ENCODE measurements around the gene WNT16.
"Not testable (repeated sequence)": the region's sequence is repeated elsewhere in the genome, so short reads cannot be mapped to it uniquely, and the experiment has no call there.

The WNT16 gene

DNA sequence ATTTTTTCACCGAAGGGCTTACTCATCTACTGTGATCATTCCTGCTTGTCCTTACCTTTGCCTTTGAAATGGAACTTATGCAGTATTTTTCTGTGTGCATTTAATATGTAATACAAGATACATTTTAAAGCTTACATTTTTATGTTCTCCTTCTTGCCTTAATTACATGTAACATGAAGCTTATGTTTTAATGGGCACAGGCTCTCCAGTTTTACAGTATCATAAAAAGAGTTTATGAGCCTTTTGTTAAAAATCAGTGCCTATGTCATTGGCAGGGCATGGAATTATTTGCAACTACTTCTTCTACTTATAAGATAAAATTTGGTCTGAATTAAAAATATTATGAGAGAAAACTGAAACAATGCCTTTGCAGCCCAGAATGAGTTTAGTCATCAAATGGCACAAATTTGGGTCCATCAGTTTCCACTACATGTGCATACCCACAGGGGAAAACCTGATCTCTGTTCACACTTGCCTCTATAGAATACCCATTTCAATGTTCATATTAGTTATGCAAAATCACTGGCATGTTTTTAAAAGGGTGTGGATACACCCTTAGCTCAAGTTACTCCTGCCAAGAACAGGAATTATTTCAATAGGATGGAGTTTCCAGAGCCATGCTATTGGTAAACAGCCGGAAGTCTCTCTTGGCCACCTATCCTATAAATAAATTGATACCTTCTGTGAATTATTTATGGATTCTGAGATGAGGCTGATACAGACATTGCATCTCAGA lies 27.9 kb upstream of the WNT16 start:
- no peaks in the 10 kb centered on the region for H3K4me1 Mint-ChIP-seq
- no peaks in the 10 kb centered on the region for H3K27me3 Mint-ChIP-seq
- no peak for DNase-seq
- no peak overlapping the region for H3K27ac Mint-ChIP-seq
- CTCF ChIA-PET, result interaction anchor here (0.6 kb wide), 1 partner anchor 261 kb away, joined by 3 read pairs; no protein-coding TSS in a partner anchor
- no peaks in the 10 kb centered on the region for H3K36me3 Mint-ChIP-seq
- H3K9me3 Mint-ChIP-seq, result no peaks in the 10 kb centered on the region
- no peak overlapping the region for H3K4me3 Mint-ChIP-seq

DNA sequence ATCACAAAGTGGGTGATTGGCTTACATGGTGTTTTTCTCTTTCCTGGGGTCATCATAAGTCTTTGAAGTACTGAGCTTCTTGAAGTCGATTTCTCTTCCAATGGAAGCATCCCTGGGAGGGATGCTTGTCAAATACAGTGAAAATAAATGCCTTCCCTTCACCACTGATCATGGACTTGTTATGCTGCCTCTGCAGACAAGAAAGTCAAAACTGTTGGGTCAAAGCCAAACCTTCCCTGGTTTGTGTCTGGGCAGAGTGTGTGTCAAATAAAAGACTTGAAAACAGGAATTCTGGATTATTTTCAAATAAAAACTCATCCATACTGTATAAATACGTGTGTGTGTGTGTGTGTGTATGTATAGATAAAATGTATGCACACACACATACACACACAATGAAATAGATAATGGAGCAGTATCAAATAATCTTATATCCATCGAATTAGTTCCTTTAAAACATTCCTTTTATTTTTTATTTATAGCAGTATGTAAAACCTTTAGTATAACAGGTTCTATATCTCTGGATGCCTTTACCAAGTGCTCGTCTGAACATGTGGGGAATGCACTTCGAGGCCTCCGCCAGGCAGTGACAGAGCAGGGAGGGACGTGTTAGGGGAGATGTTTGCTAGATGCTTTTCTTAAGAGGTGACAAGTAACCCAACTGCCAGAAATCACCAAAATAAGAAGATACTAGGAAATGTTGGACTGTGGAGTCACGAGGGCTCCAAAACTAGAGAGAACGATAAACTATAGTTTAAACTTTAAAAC lies 27.2 kb upstream of the WNT16 start:
- DNase-seq, result no peak
- Mint-ChIP-seq H3K9me3 (no peaks in the 10 kb centered on the region), H3K27me3 (no peaks in the 10 kb centered on the region), H3K27ac (no peak overlapping the region), H3K36me3 (no peaks in the 10 kb centered on the region), H3K4me3 (no peak overlapping the region), H3K4me1 (no peaks in the 10 kb centered on the region)
- CTCF ChIA-PET, result no interaction called here

DNA sequence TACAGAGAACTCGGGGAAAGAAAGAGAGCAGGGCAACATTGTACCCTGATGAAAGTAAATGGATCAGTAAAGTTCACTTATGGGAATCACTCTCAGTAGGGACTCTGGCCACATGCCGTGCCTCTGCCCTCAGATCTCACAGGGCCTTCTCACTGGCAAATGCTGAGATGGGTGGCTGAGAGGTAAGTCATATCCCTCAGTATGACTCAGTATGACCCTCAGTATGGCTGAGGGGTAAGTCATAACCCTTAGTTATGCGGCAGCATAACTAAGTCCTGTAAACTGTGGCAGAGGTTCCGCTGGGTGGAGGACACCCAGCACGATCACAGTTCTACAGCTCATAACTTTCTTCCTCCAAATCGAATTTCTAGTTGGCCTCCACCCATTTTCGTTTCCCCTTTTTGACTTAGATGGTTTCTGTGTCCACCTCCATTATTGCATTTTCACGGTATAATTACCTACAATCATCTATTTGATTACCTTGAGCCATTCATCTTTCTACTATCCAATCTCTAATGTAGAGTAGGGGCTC lies 26.5 kb upstream of the WNT16 start:
- DNase-seq, result no peak
- H3K4me1 Mint-ChIP-seq, result no peaks in the 10 kb centered on the region
- CTCF ChIA-PET, result no interaction called here

DNA sequence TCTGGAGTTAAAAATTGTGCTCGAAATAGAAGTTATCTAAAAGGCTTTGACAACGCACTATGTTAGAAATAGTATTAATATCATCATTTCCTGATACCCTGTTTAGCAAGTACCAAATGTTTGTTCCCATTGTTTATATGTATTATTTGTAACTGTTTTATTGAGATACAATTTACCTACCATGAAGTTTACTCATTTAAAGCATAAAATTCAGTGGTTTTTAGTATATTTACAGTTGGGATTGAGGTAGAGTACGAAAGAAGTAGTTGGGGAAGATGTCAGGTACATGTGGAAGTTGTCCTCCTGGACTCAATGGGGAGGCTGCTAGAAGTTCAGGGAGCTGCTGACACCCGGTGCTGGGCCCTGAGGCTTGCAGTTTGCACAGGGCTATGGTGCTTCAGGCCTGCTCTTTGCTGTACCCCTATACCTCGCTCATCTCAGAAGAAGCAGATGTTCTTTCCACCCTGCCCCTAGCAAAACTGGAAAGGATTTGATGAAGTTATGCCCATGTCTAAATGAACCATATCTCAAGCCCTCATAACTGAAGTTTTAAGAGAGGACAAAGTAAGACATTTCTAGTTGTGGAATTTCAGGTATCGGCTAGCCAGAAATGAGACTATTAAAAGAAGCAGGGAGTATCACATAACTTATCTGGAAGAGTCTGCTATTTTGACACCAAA lies 25.2 kb upstream of the WNT16 start:
- Mint-ChIP-seq H3K27me3 (no peaks in the 10 kb centered on the region), H3K4me3 (no peak overlapping the region), H3K36me3 (no peaks in the 10 kb centered on the region), H3K9me3 (no peaks in the 10 kb centered on the region), H3K27ac (no peak overlapping the region), H3K4me1 (no peaks in the 10 kb centered on the region)
- CTCF ChIA-PET, result no interaction called here
- DNase-seq, result no peak

More for the DNA sequence above, 26.5 kb upstream of the WNT16 start:
- no peaks in the 10 kb centered on the region for H3K27me3 Mint-ChIP-seq
- no peak overlapping the region for H3K27ac Mint-ChIP-seq
- no peaks in the 10 kb centered on the region for H3K9me3 Mint-ChIP-seq
- no peaks in the 10 kb centered on the region for H3K36me3 Mint-ChIP-seq
- no peak overlapping the region for H3K4me3 Mint-ChIP-seq

DNA sequence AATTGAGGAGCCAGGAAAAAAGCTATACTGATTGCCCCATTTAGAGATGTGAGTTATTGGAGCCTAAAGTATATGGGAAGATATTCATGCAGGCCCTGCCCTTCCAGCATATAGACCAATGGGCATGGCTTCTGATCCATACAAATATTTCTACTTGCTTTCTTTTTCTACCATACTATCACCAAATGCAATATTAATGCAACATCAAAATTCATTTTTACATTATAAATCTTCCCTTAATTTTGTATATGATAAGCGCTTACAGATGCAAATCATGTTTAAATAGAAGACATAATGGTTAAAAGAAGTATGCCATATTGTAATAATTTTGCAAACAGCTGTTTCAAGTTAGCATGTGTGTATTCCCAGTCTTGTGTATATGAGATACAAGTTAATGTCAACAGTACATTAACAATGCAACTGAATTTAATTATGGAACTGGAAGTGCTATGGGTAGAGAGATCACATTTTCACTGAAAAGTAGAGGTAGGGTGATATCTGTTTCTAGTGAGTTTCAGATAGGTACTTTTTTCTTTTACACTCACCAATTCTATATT lies 24.6 kb upstream of the WNT16 start:
- H3K27me3 Mint-ChIP-seq, result peaks cover under 1% of the 10 kb centered on the region
- H3K4me3 Mint-ChIP-seq, result no peak overlapping the region
- DNase-seq, result no peak
- H3K27ac Mint-ChIP-seq, result no peak overlapping the region
- H3K9me3 Mint-ChIP-seq, result no peaks in the 10 kb centered on the region
- no peaks in the 10 kb centered on the region for H3K36me3 Mint-ChIP-seq
- CTCF ChIA-PET, result no interaction called here
- H3K4me1 Mint-ChIP-seq, result no peaks in the 10 kb centered on the region

DNA sequence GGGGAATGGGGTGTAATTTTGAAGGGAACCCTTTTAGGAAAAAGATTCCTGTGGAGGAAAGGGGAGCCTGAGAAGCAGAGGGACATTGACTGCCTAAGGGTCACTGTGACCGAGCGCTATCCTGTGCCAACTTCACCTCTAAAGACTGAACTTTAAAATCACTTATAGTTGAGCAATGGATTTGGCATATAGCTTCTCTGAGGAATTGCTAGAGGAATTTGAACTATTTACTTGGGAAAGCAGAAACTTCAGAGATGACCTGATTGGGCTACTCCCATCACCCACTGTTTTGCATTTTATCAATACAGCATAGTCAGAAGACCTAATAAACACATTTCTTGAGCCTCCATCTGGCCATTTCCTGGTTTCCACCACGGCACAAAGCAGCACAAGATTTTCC lies 23.7 kb upstream of the WNT16 start:
- CTCF ChIA-PET, result no interaction called here
- no peak overlapping the region for H3K4me3 Mint-ChIP-seq
- H3K4me1 Mint-ChIP-seq, result no peaks in the 10 kb centered on the region

DNA sequence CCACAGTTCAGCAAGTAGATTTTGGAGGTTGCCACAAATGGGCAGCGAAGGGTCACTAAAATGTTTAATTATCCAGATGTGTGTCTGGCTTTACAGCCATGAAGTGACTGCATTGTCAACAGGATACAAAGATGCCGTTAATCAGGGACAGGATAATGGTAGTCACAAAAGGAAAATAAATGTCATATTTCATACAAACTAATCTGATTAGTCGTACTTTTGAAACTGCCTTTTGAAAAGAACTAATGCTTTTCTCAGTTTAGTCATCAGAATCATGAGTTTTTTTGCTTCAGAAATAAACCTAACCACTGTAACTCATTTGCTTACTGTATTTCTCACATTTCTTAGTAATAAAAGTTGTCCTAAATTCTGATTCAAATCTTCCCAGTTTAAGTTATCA lies 22.2 kb upstream of the WNT16 start:
- Mint-ChIP-seq H3K27me3 (peaks cover 4% of the 10 kb centered on the region), H3K4me1 (no peaks in the 10 kb centered on the region), H3K9me3 (no peaks in the 10 kb centered on the region), H3K27ac (no peak overlapping the region), H3K4me3 (no peak overlapping the region), H3K36me3 (no peaks in the 10 kb centered on the region)
- CTCF ChIA-PET, result no interaction called here
- DNase-seq, result no peak

More for the DNA sequence above, 23.7 kb upstream of the WNT16 start:
- no peaks in the 10 kb centered on the region for H3K9me3 Mint-ChIP-seq
- H3K27ac Mint-ChIP-seq, result no peak overlapping the region
- no peaks in the 10 kb centered on the region for H3K36me3 Mint-ChIP-seq
- H3K27me3 Mint-ChIP-seq, result peaks cover 4% of the 10 kb centered on the region
- DNase-seq, result no peak

DNA sequence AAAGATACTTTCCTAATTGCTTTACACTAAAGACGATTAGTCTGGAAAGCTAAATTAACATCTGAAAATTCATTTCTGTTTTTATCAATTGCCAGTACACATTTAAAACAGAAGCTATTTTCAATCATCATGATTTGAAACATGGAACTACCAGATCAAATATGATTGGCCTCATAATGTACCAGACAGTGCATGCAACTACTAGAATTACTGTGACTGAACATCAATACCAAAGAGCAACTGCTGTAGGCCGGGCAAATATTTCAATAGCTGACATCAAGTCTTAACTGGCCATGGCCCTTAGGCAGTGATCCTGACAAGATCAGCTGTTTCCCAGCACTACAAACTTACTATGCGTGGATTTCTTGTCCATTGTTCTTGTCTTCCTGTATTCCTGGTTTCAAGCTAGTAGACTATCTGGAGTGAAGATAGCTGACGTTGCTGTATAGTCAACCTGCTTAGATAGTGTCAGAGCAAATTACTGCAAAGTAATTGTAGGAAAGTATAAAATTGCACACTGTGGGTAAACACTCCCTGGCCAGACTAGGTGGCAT lies 21.7 kb upstream of the WNT16 start:
- Mint-ChIP-seq H3K27me3 (peaks cover 4% of the 10 kb centered on the region), H3K4me1 (no peaks in the 10 kb centered on the region), H3K9me3 (no peaks in the 10 kb centered on the region), H3K36me3 (no peaks in the 10 kb centered on the region), H3K27ac (no peak overlapping the region), H3K4me3 (no peak overlapping the region)
- no peak for DNase-seq
- CTCF ChIA-PET, result no interaction called here

DNA sequence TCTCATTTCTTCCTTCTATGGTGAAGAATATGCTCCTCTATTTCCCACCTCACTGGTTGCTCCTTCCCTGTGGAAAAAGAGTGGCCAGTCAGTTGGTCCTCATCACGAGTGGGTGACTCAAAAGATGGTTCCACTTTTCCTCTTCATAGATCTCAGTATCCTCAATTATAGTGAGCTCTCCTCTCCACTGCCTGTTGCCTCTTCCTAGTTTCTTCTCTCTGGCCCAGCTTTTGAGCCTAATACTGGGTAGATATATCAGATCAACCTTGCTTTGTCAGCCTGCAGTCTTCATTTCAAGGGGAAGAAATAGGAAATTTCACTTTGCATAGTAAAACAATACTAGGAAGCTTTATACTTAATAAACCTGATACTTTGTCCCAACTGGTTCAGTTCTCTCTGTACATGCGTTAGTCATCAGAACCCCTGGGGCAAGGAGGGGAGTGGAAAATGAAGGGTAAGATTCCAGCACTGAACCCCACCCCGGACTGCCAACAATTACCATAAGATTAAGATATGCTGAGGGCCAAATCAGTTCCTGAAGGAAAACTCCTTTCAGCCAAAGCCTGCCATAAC lies 15.5 kb upstream of the WNT16 start:
- Mint-ChIP-seq H3K4me3 (no peak overlapping the region), H3K9me3 (no peaks in the 10 kb centered on the region), H3K27me3 (peaks cover 4% of the 10 kb centered on the region), H3K36me3 (no peaks in the 10 kb centered on the region), H3K27ac (no peak overlapping the region), H3K4me1 (no peaks in the 10 kb centered on the region)
- CTCF ChIA-PET, result interaction anchor here (0.5 kb wide), 1 partner anchor 146 kb away, joined by 3 read pairs; no protein-coding TSS in a partner anchor
- DNase-seq, result no peak

DNA sequence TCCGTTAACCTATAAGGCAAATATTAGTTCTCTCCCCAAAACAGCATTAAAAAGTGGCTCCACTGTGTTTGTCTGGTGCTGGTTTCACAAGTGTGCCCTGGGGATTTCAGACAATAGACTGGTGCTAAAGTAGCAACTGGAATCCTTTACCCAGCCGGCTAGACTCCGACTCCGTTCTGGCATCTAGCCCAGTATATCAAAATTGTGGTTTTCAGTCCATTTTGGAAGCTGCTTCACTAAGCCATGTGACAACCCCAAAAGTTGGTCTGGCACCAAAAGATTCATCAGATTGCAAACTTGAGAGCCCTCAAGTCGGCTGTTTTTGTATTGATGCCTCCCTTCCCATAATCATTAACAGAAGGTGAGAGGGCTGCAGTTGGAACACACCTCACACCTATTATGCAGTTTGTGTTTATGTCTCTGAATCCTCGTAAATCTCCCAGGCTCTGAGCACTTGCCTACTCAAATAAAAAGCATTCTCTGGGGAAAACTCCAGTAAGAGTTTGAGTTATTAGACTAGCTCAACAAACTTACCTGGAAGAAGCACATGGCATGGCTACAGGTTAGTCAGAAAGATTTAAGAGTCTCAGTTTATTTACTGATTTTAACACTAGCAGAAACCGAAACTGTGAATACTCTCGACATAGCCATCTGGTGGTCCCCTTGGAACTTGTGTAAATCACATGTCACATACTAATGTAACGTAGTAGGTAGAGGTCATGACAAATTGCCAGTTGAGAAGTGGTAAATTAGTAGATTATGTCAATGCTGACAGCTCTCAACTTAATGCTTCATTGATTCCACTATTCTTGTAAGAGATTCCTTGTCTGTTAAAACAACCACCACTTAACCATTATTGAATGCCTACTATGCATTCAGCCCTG lies 14.8 kb upstream of the WNT16 start:
- H3K9me3 Mint-ChIP-seq, result no peaks in the 10 kb centered on the region
- no peak overlapping the region for H3K27ac Mint-ChIP-seq
- H3K27me3 Mint-ChIP-seq, result peaks cover 4% of the 10 kb centered on the region
- no peak overlapping the region for H3K4me3 Mint-ChIP-seq
- no peak for DNase-seq
- CTCF ChIA-PET, result no interaction called here
- no peaks in the 10 kb centered on the region for H3K4me1 Mint-ChIP-seq
- H3K36me3 Mint-ChIP-seq, result no peaks in the 10 kb centered on the region

DNA sequence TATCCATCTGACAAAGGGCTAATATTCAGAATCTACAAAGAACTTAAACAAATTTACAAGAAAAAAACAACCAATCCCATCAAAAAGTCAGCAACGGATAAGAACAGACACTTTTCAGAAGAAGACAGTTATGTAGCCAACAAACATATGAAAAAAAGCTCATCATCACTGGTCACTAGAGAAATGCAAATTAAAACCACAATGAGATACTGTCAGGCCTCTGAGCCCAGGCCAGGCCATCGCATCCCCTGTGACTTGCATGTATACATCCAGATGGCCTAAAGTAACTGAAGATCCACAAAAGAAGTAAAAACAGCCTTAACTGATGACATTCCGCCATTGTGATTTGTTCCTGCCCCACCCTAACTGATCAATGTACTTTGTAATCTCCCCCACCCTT lies 13.6 kb upstream of the WNT16 start:
- H3K27me3 Mint-ChIP-seq, H3K4me3 Mint-ChIP-seq, DNase-seq, H3K27ac Mint-ChIP-seq, H3K9me3 Mint-ChIP-seq, H3K36me3 Mint-ChIP-seq, CTCF ChIA-PET, H3K4me1 Mint-ChIP-seq: not testable (repeated sequence)

DNA sequence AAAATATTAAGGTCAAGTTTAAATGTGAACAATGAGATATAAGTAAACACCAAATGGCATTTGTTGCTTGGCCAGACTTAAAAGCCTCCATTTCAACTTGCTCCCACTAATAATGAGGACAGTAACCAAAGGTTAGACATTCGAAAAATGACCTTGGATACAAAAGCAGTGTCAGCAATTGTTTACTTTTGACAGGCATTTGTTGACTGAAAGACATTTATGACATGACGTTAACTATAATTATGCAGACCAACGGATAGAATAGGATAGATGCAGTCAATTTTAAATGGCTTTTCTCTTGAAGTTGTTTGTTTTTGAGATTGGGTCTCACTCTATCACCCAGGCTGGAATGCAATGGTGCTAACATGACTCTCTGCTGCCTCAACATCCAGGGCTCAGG lies 6.3 kb upstream of the WNT16 start:
- Mint-ChIP-seq H3K4me3 (no peak overlapping the region), H3K4me1 (no peaks in the 10 kb centered on the region), H3K9me3 (no peaks in the 10 kb centered on the region), H3K36me3 (no peaks in the 10 kb centered on the region), H3K27ac (no peak overlapping the region), H3K27me3 (peaks cover 15% of the 10 kb centered on the region)
- CTCF ChIA-PET, result no interaction called here
- no peak for DNase-seq

Data from activated naive CD4-positive, alpha-beta T cell treated with anti-CD3 and anti-CD28 coated beads, Interleukin-2, amount 10 ng/mL, durations not matched to agents 7 days and 5 days (primary cell).